HG02759 (cell line): ENCODE data around the gene CTSW.
A peak's percentile ranks its signal among the peaks of the same experiment; 100 is the strongest.

ENCODE experiments used
- ATAC-seq: cut with Tn5 transposase; IDR thresholded peaks from one replicate; pipeline ENCODE4 v1.9.1; 2021; ENCODE audit warnings: mild to moderate bottlenecking, moderate library complexity; ENCODE audit not compliant: unreplicated experiment

The CTSW gene

GRCh38 chr11:65899356-65900124 is 19.9 kb downstream of the CTSW start:
- ATAC-seq = no peak

GRCh38 chr11:65900125-65900898 is 20.7 kb downstream of the CTSW start, which contains the start of gene FOSL1:
Gene FOSL1, minus strand, starts transcription at chr11:65900388. Its CDS starts 49 bp downstream, at chr11:65900339.
- ATAC-seq = peak; percentile 79

- ATAC-seq = no peak
Measured at GRCh38 chr11:65900899-65901180, 21.2 kb downstream of the CTSW start.

GRCh38 chr11:65903068-65903481 is 23.4 kb downstream of the CTSW start:
- ATAC-seq = no peak

DNA sequence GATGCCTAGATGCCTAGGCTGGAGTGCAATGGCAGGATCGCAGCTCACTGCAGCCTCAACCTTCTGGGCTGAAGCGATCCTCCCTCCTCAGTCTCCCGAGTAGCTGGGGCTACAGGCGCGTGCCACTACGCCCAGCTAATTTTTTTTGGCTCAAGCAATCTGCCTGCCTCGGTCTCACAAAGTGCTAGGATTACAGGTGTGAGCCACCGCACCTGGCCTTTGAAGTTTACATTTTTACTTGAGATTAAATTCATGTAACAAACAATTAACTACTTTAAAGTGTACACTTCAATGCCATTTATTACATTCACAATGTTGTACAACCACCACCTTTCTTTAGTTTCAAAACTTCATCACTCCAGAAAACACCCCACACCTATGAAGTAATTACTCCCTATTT is 24.1 kb downstream of the CTSW start:
- no peak for ATAC-seq

DNA sequence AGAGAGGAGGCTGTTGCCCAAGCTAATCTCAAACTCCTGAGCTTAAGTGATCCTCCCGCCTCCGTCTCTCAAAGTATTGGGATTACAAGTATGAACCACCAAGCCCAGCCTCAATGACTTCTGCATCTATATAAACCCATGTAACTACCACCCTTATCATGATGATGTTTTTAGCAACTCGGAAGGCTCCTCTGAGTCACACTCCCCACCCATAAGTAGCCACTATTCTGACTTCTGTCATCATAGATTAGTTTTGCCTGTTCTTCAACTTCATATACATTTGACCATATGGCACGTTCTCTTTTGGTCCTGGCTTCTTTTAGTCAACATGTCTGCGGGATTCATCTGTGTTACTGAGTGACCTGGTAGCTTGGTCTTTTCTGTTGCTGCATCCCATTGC is 27.0 kb downstream of the CTSW start:
- ATAC-seq = no peak

- no peak for ATAC-seq
Measured at GRCh38 chr11:65907878-65908277, 28.2 kb downstream of the CTSW start.

DNA sequence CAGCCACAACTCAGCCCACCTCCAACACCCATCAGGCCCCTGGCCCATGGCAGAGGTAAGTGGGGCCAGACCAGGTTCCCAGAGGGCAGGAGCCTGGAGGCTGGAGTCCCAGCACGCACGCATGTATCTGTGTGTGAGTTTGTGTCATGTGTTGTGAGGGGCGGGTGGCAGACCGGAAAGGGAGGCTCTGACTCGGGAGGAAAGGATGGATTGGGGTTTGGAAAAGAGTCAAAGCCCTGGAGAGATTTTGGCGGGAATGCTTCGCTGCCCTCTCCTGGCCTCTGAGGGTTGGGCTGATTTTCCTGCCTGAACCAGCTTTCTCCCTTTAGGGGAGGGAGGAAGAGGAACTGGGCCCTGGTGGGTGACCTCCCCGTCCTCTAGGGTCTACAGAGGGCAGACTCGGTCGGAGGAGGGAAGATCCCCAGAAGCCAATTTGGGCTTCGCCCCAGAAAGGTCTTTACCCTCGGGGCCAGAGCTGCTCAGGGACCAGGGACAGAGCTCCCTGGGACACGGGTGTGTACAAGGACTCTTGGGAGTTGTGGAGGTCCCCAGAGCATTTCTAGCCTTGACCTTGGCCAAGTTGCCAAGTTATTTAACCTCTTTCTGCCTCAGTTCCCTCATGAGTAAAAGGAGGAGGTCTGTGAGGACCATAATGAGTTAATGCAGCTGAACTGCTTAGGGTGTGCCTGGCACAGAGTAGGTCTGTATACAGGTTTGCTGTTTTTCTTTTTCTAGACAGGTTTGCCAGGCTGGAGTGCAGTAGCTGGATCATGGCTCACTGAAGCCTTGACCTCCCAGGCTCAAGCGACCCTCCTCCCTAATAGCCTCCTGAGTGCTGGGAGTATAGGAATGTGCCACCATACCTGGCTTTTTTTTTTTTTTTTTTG is 32.3 kb downstream of the CTSW start:
- ATAC-seq = no peak

GRCh38 chr11:65912845-65913244 is 33.2 kb downstream of the CTSW start:
- no peak for ATAC-seq

DNA sequence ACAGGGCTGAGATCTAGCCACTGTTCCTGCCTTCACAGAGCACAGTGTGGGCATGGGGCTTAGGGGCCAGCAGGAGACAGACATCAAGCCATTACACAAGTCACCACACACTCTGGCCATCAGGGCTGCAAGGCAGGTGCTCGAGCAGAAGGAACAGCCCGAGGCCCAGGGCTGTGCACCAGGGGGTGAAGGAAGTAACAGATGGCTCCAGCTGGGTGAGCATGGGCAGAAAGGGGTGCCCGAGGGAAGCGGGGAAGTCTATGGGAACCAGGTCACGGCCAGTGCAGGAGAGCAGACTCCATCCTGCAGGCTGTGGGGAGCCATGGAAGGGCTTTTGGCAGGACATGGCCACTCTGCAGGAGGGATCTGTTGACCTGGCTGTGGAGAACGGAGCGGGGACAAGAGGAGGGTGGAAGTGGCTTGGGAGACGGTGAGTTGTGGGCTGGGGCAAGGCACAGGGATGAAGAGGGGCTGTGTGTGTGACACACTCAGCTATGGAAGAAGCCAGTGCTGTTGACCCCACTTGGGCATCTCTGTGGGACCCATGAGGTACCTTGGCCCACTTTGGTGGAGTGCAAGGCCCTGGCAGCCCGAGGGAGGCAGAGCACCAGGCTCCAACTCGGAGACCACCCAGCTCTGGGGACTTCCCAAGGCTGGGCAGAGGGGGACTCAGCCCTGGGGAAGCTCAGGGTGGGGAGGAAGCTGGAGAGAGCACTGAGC is 35.6 kb downstream of the CTSW start:
- no peak for ATAC-seq

DNA sequence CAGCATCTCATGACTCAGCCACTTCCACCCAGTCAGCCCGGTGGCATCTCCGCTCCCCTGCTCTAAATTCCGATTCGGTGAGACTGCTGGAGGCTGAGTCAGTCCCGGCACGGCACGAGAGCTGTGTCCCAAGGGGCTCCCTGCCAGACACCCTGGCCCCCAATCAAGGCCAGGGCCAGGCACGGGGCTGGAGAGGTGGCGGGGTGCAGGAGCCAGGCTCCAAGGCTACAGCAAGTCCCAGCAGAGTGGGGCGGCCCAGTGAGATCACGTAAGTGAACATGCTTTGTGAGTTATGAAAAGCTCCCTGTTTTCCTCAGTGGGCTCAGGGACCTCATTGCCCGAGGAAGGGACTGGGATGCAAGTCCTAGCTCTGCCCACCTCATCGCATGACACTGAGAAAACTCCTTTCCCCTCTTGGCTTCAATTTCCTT is 36.2 kb downstream of the CTSW start:
- no peak for ATAC-seq

GRCh38 chr11:65916391-65916790 is 36.8 kb downstream of the CTSW start:
- no peak for ATAC-seq

DNA sequence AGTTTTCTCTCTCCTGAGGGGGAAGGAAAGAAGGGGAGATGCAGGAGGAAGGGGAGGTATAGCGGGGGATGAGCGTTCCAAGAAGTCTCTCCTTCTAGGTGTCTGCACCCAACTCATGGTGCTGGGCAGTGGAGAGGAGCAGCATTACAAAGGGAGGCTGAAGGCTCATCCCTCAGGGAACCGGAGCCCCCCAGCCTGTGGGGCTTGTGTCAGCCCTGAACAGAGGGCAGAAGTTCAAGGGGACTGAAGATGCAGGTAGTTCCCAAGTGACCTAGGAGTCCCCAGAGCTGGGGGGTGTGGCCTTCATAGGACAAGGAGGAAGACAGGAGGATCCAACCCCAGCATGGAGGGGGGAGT is 37.4 kb downstream of the CTSW start:
- no peak for ATAC-seq

DNA sequence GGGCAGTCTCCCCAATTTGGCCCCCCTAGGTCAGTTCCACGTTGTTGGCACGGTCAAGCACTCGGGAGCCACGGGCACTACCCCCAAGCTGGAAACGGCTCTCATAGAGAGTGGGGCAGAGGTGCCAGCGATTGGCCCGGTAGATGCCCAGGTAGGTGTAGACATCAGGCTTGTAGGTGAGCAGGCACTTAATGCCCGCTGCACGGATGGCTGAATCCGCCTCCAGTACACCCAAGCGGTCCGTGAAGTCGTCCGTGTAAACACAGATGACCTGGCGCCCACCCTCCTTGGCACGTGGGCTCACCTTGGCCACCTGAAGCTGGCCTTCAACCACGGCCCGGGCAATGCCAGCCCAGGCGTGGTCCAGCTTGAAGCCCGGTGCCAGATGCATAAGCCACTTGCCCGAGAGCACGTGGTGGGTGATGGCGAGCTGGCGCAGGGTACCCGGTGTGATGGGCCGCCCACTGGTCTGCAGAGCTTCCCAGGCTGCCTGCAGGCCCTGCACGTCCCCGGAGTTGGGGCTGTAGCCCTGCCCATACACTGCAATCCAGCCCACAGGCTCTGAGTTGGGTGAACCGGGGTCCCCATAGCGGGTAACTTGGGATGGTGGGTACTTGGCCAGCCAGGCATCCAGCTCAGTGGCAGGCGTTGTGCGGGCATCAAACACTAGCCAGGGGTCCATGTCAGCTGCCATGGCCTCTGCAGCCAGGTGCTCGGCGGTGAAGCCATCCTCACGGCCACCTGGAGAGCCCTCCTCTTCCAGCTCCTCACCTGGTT is 38.0 kb downstream of the CTSW start:
- ATAC-seq = no peak

DNA sequence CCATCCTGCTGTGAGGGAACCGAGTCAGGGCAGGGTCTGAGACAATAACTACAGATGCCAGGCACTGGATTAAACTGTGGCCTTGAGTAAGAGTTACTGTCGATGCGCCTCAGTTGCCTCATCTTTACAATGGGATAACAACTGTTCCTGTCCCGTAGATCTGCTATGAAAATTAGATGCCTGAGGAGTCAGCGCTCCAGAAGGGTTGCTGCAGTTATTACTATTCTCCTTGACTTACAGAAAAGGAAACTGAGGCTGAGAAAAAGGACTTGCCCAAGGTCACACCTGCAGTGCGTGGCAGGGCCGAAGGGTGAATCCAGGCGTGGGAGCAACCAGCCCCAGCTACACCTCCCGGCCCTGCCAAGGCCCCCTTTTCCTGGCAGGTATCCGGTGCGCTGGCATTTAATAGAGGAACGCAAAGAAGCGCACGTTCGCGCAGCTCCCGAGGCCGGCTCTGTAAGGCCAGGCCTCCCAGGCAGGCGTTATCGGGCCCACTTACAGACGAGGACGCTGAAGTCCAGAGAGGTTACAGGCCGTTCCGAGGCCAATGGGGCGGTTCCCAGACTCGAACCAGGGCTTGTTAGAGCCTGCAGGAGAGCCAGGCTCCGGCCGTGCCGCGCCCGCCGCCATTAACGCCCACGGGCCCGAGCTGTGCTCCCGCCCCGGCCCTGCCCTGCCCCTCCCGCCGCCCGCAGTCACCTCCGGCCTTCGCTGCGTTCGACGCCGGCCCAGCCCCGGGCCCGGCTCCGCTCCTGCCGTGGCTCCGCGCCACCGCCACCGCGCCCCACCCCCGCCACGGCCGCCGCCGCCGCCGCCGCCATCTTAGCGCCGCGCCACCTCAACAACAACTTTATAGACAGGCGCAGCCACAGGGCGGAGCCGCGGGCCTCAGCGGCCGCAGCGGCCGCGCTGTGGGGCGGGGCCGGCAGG is 38.8 kb downstream of the CTSW start, which contains the start of gene C11orf68:
C11orf68 (minus strand) TSS at position 852 of the 930 bp plus-strand sequence; CDS start at position 821, 31 bp downstream.
- peak; percentile 64 for ATAC-seq

DNA sequence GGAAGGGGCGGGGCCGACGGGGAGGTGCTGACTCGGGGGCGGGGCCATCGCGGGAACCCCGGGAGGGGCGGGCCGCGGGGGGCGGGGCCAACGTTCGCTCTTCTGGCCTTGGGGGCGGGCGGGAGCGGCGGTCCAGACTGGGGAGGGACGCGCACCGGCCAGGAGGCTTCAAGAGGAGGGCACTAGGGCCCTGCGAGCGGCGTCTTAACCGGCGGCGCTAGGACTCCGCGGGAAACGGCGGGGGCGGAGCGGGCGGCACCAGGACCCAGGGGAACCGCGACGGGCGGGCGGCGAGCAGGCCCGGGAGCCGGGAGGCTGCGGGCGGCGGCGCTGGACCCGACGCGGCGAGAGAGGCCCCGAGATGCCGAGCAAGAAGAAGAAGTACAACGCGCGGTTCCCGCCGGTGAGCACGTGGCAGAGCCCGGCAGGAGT is 39.5 kb downstream of the CTSW start, which contains the start of gene DRAP1:
DRAP1 (plus strand) TSS at position 286 of the 432 bp plus-strand sequence; CDS start at position 362, 76 bp downstream.
- peak; percentile 84 for ATAC-seq

DNA sequence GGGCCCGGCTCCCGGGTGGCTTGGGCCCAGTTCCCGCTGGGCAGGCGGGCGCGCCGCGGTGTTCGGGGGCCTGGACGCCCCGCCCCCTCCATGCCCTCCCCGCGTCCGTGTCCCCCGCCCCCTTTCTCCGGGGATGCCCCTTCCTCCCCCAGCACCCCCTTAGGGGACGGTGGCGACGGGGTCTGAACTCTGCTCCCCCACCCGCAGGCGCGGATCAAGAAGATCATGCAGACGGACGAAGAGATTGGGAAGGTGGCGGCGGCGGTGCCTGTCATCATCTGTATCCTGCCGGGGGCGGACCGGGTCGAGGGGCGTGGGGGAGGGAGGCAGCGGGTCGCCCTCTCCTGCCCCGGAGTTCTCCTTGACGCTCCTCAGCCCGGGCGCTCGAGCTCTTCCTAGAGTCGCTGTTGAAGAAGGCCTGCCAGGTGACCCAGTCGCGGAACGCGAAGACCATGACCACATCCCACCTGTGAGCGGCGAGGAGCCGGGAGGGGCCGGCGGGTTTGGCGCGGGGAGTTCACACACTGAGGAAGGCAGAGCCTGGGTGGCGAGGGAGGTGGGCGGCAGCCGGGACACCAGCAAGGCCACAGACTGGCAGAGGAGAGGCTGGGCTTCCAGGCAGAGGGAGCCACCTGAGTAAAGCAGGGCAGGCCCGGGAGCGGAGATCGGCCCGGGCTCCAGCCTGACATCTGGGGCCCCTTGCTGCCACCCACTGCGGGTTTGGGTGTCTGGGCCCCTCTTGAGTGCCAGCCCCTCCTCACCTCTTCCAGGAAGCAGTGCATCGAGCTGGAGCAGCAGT is 40.1 kb downstream of the CTSW start:
- peak; percentile 34 for ATAC-seq

DNA sequence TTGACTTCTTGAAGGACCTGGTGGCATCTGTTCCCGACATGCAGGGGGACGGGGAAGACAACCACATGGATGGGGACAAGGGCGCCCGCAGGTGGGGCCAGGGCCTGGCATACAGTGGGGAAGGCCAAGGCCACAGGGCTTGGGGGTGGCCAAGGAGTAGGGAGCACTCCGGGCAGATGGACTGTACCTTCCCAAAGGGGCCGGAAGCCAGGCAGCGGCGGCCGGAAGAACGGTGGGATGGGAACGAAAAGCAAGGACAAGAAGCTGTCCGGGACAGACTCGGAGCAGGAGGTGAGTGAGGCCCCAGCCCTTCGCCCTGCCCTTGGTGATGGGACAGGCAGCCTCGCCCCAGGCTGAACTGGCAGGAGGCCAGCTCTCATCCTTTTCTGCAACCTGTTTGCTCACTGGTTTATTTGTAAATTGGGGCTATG is 40.8 kb downstream of the CTSW start:
- no peak for ATAC-seq
